ENCODE results near the gene QKI.
"Not testable (repeated sequence)": the region's sequence is repeated elsewhere in the genome, so short reads cannot be mapped to it uniquely, and the experiment has no call there.

The QKI gene

DNA sequence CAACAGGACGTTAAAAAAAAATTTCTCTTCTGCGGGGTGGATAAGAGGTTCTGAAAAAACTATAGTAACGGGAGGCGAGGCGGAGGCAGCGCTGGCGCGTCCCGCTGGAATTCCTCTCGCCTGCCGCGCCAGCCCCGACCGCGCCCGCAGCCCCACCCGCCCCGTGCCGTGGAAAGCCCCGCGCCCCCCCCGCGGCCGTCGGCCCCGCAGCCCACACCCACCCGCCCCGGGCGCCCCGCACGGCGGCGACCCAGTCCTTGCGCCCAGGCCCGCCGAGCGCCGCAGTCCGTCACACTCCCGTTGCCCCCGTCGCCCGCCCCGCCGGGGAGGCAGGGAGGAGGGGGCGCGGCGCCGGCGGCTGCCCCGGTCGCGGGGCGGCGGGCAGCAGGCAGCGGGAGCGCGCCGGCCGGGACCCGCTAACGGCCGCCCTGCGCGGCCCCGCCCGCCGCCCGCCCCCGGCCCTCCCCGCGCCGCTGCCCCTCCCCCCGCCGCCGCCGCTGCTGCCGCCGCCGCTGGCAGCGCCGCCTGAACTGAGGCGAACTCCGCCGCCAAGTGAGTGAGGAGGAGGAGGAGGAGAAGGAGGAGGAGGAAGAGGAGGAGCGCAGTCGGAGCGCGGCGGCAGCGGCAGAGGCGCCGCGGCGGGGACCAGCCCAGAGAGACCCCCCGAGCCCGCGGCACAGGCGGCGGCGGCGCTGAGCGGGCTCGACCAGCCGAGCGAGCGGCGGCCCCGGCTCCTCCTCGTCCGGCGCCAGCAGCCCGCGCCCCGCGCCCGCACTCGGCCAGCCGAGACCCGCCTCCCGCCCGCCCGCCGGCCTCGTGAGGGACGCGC lies at the start of gene QKI:
Gene QKI (plus strand): TSS at position 602 of the 829 bp plus-strand sequence. CDS start 476 bp downstream, outside the sequence.
- DNase-seq: peak; percentile 24

DNA sequence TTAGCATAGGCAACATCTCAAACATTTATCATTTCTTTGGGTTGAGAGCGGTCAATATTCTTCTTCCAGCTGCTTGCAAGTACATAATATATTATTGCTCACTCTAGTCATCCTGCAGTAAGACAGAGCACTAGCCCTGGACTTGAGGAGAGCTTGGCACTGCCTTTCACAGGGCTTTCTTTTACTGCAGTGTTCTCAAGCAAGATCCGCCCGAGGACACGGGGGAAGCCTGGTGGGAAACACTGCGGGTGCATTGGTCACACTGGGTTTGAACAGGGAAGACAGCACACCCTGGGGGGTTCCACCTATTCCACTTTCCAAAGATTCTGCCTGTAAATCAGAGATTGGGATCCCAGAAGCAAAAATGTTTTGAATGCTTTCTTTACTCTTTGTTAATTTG lies 48.2 kb upstream of the QKI start:
- DNase-seq: no peak

DNA sequence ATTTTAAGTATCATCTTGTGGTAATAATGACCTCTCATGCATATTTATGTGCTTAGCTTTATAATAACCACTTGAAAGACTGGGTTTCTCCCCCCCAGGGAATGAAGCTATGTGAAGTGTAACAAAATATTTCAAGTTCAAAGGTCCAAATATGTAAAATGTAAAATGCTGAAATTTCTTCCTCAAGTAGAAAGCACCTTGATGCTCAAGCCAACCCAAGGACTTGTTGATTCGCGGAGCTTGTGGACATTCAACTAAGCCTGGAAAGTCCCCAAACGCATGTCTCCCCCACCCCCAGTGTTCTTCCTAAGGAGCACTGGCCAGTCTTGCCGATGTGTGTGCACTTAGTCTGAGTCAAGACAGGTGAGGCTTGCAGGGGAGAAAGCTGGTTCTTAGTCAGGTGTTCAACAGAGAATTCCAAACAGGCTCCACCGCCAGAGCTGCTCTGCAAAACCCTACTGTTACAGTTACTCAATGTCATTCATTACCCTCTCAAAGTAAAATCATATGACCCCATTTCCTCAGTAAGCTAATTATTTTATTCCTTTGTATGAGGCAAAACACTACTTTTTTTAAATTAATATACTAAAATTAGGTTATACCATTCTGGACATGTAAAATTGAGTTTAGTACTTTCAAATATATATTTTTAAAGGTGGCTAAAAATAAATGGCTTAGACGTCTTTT lies 46.9 kb upstream of the QKI start:
- DNase-seq: no peak

DNA sequence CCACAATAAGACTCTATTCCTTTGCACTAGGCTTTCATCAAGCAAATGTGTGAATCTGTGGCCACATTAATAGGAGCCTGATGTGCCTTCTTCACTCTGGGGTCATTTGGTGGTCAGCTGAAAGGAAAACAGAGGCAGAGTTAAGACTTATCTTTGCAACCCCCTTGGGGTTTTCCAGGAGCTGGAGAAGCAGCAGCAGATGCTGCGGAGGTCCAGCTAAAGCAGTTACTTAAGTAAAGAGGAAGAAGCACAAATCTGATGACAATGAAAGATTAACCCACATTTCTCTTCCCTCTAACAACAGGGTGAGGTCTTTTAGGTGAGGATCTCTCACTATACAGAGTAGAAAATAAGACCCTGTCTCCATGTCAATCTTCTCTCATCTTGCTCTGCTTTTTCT lies 45.4 kb upstream of the QKI start:
- no peak for DNase-seq

DNA sequence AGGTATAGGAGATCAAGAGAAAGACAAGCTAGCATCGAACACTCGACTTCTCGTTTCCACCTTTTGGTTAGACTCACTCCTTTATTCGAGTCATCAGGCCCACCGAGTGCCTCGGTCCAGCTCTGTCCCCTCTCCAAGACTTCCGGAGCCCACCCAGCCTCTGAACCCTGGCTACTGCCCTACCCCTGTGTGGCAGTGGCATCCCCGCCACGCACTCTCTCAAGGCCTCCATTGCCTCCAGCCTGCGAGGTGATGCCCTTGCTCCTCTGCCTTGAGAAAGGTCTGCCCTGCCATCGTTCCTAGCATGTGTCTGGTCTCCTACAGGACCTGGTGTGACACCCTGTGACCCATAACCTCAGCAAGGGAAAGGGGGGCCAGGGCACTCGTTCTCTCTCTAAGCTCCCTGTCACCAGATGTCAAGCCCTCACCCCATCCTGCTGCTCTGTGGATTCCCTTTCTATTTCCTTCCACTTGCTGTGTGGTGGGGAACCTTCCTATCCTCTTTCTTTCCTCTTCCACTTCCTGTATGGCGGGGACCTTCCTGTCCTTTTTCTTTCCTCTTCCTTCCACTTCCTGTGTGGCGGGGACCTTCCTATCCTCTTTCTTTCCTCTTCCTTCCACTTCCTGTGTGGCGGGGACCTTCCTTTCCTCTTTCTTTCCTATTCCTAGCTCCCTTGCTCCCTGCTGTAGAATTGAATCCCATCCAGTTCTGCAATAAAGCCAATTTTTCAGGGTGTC lies 44.7 kb upstream of the QKI start:
- no peak for DNase-seq

DNA sequence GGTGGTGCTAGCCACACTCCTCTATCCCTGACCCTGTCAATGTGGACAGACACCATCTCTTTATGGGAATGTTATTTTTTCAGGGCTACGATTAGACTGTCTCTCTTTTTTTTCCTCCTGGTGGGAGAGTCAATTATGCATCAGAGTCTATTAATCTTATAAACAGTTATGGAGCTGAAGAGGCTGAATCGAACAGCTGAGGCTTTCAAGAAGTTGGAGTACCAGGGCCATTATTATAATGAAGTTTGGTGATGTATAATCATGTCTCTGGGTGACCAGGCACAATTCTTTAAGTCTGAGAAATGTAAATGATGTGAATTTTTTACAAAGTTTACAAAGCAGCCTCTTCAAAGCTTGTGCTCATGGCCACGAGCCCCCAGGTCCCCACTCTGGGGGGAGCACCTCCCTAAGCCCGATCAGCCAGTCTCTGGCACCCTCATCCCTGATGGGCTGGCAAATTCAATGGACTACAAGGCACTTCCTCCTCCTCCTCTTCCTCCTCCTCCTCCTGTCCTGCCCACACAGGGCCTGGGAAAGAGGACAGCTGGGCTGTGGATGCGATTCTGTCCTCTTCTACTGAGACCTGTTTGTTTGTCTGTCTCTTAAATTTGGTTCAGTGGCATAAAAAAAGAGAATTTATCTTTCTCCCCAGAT lies 43.9 kb upstream of the QKI start:
- DNase-seq: no peak

DNA sequence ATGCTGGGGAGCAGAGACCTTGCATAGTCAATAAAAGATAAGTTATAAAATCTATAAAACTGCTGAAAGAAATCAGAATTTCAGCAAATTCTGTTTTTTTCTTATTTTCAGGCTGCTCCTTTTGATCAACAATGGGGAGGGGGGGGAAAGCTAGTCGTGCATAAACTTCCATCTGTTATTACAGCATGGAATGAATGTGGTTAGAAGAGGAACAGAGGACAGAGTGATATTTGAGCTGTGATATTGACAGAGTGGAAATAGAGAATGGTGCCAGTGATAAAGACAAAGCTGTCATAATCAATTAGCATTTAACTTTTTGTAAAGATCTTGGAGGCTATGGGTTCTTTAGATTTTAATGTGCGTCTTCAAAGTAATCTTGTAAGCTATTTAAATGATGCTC lies 43.4 kb upstream of the QKI start:
- no peak for DNase-seq

DNA sequence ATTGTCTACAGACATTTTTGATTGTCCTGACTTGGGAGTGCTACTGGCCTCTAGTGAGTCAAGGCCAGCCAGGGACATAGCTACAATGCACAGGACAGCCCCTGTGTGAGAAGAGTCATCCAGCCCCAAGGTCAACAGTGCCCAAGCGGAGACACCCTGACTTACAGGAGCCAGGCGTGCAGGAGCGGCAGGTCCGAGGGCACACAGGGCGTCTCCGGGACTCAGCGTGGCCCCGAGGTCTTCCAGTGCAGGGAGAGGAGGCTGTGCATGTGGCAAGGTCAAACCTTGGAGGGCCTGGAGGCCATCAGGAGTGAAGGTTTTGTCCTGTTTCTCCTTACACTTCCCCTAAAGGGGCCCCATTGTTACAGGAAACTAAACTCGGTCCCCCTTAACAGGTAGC lies 41.3 kb upstream of the QKI start:
- no peak for DNase-seq

DNA sequence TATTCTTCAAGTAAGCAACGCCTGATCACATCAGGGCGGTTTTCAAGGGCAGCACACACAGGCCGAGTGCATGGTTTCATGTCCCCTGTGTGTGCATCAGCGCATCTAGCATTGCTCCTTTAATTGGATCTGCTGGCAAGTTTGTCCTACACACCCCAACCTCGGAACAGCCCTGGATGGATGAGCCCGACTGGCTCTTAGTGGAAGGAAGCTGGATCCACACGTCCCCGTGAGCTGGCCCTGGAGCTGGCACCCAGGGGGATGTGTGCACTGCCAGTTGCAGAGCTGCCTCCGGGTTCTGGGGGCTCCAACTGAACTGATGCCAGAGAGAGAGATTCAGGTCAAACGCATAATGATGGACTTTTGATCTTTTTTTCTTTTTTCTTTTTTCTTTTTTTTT lies 39.2 kb upstream of the QKI start:
- DNase-seq: no peak

DNA sequence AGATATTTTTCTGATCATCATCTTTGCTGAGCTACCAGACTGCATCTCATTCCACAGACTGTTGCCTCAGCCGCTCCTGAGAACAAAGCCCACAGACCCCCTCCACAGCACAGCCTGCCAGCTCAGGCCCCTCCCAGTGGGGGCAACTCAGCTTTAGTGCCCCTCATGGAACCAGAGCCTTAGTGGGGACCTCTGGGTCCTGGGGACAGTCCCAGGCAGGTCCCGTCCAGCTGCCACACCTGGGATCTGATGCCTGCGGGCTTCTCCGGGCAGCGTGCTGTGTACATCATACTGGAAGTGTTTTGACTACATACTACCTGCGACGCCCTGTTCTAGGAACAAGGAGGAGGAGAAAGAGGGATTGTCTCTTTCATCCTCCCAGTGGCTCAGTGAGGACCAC lies 38.3 kb upstream of the QKI start:
- DNase-seq: no peak

DNA sequence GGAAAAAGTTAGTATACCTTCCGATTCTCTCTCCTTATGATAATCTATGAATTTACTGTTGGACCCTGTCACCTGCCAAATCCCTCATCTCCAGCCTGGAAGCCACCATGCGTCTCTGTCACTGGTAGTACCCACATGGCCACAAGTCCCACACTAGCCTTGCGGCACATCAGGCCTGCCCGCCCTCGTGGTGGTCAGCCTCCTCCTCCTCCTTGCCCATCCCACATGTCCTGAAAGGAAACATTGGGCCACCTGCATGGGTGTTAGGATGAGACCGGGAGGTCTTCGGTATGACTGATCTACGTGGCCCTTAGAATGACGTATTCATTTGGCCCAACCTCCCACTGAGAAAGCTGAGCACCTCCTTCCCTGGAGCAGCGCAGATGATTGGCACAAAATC lies 37.0 kb upstream of the QKI start:
- no peak for DNase-seq

DNA sequence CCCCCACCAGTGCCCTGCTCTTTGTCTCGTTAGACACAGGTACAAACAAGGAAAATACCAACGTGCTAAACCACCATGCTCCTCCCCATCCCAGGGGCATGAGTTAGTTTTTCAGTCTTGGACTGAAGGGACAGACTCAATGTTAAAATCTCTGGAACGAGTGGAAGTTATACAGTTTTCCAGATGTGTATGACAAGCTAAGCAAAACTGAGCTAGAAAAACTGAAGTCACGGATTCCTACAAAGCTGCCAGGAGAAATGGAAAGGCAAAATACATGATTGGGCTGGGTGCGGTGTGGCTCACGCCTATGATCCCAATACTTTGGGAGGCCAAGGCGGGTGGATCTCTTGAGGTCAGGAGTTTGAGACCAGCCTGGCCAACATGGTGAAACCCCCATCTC lies 34.3 kb upstream of the QKI start:
- no peak for DNase-seq

DNA sequence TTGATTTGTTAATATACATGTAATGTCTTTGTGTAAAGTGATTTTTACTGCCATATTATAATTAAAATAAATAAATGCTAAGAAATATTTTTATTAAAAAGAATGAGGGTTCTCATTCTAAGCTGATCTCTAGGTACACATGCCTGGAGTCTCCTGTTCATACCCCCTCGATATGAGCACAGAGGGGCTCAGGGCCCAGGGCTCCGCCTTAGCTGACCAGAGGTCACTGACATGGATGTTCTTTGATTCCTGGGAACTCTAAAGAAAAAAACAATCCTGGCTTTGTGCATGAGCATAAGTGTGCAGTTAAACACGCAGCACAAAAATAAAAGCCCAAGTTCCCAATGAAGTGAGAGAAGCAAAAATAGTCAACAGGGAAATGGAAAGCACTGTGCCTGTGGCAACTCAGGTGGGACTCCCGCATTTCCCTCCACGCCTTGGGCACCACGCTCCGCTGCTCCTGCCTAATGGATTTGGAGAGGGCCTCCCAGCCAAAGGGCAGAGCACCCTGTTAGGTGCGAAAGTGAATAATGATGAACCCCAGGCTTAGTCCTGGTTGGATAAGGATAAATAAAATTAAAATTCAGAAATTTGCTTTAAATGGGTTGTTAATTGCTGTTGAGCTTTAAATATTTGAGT lies 33.3 kb upstream of the QKI start:
- DNase-seq: no peak

DNA sequence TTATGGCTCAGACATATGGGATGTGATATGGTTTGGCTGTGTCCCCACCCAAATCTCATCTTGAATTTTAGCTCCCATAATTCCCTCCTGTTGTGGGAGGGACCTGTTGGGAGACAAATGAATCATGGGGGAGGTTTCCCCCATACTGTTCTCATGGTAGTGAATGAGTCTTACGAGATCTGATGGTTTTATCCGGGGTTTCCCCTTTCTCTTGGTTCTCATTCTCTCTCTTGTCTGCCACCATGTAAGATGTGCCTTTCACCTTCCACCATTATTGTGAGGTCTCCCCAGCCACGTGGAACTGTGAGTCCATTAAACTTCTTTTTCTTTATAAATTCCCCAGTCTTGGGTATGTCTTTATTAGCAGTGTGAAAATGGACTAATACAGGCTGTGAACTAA lies 31.1 kb upstream of the QKI start:
- DNase-seq: not testable (repeated sequence)

DNA sequence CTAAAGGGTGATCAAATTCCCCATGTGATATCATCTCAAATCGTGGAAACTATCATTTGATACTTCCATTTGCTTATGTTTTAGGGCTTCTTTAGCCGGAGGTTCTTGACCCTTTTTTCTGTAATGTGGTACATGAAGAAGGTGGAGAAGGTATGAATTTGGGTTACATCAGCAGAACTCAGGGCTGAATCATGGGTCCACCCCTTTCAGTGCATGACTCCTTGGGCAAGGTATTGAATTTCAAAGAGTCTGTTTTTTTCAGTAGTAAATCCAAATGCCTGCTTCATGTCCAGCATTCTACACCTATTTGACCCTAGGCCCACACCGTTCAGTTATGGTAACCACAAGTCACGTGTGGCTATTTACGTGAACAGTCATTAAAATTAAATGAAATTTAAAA lies 30.6 kb upstream of the QKI start:
- no peak for DNase-seq

DNA sequence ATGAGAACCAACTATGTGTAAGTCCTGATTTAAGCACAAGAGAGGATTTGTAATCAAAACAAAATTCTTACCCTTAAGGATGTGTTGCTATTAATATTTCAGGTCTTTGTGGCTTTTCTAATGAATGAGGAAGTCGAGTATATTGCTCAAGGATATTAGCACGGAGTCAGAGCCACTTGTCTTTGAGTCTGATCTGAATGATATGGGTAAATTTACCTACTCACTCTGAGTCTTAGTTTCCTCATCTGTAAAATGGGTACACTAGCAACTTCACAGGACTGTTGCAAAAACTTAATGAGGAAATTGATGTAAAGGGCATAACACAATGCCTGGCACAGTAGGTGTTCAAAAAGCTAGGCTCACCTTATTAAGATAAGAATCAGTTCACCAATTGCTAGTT lies 30.0 kb upstream of the QKI start:
- no peak for DNase-seq

DNA sequence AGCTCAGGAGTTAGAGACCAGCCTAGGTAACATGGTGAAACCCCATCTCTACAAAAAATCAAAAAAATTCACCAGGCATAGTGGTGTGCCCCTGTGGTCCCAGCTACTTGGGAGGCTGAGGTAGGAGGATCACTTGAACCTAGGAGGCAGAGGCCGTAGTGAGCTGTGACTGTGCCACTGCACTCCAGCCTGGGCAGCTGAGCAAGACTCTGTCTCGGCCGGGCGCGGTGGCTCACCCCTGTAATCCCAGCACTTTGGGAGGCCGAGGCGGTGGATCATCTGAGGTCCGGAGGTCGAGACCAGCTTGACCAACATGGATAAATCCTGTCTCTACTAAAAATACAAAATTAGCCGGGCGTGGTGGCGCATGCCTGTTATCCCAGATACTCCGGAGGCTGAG lies 29.0 kb upstream of the QKI start:
- DNase-seq: not testable (repeated sequence)

DNA sequence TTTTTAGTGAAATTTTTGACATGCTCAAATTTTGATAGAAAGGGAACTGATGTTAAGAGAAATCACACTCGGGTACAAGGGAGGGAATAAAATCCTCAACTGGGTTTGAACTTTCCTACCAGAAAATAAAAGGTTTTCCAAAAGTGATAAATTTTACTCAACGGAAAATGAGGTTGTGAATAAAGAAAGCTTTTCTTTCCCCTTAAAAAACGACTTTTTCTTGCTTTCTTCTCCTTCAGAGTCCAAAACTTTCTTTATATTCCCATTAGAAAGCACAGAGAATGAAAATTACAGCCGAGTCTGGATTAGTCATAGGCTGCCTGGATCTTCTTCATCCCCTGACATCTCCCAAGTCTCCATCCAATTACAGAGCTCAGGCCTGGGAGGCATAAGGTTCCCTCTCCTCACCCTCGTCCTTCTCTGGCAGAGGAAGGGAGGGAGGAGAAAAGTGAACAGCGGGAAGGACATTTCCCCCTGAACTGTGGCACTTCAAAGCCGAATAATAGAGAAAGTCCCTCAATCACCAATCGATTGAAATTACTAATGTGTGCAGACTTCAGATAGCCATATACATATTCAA lies 28.1 kb upstream of the QKI start:
- DNase-seq: no peak

DNA sequence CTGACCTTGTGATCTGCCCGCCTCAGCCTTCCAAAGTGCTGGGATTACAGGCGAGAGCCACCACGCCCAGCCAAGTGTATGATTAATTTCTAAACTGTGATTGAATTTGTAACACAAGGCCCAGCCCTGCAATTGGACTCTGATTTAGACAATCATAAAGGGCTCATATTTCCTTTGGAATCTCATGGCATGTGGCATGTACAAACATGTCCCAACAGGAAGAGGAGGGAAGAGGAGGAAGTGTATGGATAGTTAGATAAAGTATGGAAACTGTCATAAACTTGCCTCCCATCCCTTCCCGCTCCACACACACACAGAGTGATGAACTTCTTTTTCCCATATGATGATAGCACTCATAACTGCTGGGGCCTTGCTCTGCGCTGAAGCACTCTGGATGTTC lies 27.2 kb upstream of the QKI start:
- DNase-seq: no peak

DNA sequence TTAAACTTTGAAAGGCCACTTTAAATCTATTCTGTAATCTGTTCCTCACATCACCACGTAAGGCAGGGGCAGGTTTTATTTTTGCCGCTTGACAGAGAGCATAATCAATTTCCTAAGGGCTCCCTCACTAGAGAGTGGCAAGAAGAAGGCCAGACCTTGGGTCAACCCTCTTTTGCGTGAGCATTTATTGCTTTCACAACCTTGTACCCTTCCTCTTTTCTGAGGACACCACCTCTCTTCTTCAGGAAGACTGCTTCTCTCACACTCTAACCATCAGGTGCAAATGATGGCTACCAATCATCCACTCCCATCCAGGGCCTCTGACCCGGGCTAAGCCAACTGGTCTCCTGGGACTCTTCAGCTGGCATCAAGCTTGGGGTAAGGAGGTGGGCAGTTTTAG lies 25.2 kb upstream of the QKI start:
- no peak for DNase-seq

DNA sequence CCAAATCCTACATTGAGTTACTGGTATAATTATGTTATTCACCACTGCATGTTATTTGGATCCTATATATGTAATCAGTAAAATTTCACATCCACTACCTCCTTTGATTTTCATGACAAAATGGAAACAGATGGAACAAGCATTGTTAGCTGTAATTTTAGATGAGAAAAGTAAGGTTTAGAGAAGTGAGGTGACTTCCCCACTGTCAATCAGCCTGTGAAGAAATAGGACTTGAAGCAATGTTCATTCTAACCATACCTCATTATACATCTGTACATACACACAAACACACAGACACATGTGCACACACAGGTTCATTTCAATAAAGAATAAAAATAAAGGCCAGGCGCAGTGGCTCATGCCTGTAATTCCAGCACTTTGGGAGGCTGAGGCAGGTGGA lies 23.7 kb upstream of the QKI start:
- DNase-seq: no peak

DNA sequence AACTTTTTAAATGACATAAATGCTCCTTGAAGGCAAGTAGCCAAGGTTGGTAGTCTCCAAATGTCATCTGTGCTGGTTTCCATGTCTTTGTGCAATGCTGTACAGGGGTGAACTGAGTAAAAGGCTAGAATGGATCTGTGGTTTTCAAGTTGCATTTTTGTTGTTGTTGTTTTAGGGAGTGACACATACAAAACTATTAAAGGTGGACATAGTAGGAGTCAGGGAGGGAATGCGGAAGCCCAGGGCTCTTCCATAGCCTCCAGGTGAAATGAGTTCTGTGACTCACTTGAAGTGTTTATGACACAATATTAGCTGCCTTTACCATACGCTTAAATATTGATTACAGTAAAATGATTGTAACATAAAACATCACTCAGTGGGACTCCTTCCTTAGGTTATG lies 22.5 kb upstream of the QKI start:
- DNase-seq: no peak

DNA sequence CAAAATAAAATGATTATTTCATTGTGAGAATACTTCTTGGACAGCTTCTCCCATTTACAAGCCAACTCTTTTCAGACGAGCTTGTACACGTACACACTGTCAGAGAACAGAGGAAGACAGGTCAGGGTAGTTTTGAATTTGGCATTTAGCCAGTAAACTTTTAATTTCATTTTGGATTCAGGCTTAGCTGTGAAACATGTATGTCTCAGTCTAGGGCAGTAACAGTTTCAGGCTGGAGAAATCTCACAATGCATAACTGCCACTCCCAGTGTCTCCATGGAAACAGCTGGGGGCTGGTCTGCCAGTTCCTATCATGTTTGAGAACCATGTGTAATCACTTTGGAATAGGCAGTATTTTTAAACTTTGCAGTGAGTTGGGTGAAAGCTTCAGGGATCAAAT lies 22.0 kb upstream of the QKI start:
- DNase-seq: no peak

Data from NCI-H1417 treated with DMSO at 0.1 percent for 48 hours (cell line).